ENCODE data around the gene HSP90AB1.

HSP90AB1 gene

DNA sequence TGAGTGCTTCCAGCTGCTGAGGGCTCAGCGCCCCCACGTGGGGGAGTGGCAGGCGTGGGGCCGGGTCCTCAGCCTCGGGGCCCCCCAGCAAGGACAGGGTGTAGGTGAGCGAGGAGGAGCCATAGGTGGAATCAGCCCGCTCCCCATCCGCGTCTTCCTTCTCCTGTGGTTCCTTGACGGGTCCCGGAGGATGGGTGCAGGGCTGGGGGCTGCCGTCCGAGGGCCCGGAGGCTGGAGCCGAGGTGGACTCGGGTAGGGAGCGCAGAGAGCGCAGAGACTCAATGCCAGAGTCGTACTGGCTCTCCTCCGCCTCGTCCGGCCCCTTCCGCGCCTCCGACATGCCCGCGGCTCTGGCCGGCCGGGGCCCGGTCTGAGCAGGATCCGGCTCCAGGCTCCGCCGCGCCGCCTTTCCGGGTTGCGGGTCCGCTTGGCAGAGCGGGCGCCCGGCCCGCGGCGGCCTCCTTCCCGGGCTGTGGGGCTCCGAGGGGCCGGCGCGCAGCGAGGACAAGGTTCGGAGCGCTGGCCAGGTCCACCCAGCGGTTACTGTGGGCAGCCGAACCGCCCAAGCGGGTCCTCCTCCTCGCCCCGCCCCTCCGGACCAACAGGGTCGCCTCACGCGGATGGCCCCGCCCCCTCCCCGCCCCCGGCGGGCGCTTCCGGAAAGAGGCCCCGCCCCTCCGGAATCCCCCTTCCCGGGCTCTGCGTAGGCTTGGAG is 18.3 kb downstream of the HSP90AB1 start, which contains the start of gene NFKBIE:
Gene NFKBIE, minus strand, starts transcription at position 545 of the 715 bp plus-strand sequence. Its CDS starts 205 bp downstream, at position 340.
- DNase-seq (ENCODE audit: low read depth, low spot score): no peak

DNA sequence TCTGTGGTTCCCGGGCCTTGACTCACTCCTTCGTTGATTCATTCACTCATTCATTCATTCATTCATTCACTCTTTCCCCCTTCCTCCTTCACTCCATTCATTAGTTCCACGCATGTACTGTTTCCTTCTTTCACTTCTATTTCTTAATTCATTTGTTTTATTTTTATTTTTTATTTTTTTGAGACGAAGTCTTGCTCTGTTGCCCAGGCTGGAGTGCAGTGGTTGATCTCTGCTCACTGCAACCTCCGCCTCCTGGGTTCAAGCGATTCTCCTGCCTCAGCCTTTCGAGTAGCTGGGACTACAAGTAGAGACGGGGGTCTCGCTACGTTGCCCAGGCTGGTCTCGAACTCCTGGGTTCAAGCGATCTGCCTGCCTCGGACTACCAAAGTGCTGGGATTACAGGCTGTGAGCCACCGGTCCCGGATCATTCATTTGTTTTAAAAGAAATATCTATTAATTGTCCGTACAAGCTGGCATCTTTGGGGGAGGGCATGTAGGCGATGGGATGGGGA is 18.9 kb downstream of the HSP90AB1 start:
- H3K27ac ChIP-seq: peak overlapping the region; percentile 46
- peak; percentile 73 for DNase-seq (ENCODE audit: low read depth, low spot score)

More for the DNA sequence above, 18.3 kb downstream of the HSP90AB1 start, which contains the start of gene NFKBIE:
- H3K27ac ChIP-seq: peak within 1 kb of the TSS; percentile 46

DNA sequence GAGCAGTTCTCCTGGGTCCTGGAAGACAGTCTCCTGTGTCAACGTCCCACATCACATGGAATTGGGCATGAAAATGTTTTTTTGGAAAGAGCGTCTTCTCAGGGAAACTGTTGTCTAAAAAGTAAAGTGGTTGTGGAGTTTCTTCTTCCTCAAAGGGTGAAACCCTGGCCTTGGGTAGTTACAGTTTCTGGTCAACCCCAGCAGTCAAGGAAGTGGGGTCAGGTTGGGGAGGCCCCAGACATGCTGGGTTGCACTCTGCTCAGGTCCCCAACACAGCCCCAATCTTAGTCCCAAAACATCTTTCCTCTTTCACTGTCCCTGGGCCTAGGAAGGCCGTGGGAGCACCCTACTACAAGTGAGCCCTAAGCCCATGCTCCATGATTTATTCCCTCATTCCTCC is 19.4 kb downstream of the HSP90AB1 start:
- H3K27ac ChIP-seq: no peak overlapping the region
- DNase-seq (ENCODE audit: low read depth, low spot score): no peak

DNA sequence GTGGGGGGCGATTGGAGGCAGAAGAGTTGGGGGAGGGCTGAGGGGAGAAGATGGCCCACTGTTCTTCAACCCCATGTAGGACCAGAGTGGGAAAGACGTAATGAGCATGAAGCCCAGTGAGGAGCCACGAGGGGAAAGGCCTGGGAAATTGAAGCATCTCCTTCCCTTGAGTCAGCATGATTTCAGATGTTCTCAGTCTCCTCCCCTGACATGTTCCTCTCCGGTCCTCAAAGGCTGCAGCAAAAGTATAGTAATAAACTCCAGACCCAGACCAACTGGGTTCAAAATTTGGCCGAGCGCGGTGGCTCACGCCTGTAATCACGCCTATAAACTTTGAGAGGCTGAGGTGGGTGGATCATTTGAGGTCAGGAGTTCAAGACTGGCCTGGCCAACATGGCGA is 20.4 kb downstream of the HSP90AB1 start:
- DNase-seq (ENCODE audit: low read depth, low spot score): no peak
- H3K27ac ChIP-seq: no peak overlapping the region

DNA sequence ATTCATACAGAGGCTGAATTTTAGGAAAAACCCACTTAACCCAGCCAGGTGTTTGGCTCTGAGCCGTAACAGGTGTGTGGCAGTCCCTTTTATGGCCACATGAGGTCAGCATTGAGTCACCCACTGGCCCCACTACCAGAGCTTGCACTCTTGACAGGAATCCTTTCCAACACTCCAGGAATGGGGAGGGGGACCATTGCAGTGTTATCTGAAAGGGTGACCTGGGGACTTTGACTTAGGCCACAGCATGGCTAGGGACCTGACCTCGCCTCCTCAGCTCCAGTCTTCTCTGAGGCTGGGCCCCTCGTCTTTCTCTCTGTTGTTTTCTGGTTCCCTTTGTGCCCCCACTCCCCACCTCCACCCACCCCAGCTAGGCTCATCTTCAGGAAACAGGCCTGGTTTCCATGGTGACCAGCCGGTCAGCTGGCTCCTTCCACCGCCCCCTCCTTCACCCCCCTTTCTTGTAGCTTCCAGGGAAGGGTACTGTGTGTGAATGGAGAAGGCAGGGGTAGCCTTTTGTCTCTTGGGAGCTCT is 21.3 kb downstream of the HSP90AB1 start:
- H3K27ac ChIP-seq: no peak overlapping the region
- no peak for DNase-seq (ENCODE audit: low read depth, low spot score)

DNA sequence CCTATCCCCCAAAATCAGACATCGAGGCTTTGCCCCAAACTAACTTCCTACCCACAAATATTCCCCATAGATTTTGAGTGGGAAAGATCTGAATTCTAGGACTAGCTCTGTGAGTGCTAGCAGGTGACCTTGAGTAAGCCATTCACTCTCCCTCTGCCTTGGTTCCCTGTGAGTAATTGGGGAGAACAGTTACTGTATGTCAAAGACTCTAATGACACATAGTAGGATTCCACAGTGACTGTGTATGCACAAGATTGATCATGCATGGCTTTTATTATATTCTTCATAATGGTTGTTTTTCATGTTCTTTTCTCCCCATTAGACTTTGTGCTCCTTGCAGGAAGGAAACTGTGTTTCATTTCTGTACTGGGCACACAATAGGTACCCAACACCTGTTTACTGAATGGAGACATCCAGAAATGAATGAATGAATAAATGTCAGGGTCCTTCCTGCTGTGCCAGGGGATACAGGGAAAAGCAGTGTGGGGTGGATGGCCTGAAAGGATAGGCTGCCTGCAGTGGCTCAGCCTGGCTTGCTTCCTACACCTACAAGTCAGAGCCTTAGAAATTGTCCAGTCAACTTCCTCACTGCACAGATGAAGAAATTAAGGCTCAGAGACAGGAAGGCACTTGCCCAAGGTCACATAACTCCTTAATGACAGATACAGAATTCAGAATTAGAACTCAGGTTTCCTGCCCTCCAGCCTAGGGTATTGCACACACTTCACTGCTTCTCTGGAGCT is 22.4 kb downstream of the HSP90AB1 start:
- no peak for DNase-seq (ENCODE audit: low read depth, low spot score)
- no peak overlapping the region for H3K27ac ChIP-seq

DNA sequence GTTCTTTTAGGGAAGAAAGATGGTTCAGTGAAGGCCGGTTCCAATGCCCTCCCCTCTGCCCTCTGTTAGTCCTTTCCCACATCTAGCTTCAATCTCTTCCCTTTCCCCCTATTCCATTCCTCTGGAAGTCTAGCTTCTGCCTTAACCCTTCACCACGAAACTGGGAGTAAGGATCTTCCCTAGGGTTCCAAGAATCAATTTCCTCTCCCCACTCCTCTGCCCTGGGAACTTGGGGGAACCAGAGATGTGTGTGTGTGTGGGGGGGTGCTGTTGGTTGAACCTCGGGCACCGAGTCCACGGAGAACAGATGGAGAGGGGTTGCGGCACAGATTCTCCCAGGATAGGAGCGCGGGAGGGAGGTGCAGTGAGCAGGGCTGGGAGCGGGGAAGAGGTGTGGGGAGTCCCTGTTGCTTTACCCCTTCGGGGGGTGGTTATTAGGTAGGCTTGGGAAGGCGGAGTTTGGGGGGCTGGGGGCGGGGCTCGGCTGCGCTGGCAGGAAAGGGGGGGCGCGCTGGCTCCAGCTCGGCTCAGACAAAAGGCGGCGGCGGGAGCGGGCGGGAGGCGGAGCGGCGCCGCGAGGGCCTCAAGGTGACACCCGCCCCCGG is 23.1 kb downstream of the HSP90AB1 start, which contains the start of gene TMEM151B:
Gene TMEM151B, plus strand, starts transcription at position 530 of the 605 bp plus-strand sequence. CDS start 293 bp downstream, outside the sequence.
- DNase-seq (ENCODE audit: low read depth, low spot score): no peak
- H3K27ac ChIP-seq: no peak within 1 kb of the TSS

DNA sequence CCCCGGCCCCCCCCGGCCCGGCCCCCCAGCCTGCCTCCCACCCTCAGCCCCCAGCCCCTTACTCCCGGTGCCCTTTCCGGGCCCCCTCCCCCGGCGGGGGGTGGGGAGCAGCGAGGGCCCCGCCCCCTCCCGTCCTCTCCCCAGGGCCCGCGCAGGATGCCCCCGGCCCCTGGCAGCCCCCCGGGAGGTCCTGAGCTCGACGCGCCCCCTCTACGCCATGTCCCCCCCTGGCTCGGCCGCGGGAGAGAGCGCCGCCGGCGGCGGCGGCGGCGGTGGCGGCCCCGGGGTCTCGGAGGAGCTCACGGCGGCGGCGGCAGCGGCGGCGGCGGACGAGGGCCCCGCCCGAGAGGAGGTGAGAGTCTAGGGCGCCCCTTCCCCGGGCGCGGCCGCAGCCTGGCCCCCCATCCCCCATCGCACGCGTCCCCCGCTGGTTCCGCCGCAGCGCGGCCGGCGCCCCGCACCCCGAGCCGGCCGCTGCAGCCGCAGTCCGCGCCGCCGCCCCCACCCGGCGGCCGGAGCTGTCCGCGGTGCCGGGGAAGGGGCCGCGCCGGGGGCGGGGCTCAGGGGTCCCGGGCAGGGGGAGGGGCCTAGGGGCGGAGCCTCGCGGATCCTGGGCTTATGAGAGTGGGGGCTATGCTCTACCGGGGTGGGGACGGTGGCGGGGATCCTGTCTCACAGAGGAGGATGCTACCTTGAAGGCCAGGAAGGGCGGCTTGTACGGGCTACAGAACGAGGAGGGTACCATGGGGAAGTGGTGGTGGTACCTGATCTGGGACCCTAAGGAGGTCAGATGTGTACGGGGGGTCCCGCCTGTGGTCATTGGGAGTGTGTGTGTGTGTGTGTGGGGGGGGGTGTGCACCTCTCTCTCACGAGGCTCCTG is 23.9 kb downstream of the HSP90AB1 start:
- no peak for DNase-seq (ENCODE audit: low read depth, low spot score)
- H3K27ac ChIP-seq: no peak overlapping the region

DNA sequence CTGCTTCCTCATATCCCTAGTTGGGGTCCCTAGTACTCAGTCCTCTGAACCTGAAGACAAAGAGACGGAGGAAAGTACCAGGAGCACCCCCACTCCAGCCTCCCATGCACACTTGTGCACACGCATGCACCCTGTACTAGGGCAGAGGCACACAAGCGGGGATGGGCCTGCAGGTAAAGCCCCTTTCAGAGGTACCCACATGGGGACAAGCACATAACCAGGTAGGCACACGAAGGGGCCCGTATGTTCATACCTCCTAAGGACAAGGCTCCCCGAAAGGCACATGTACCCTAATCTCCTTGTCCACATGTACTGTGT is 24.5 kb downstream of the HSP90AB1 start:
- no peak overlapping the region for H3K27ac ChIP-seq
- DNase-seq (ENCODE audit: low read depth, low spot score): no peak

DNA sequence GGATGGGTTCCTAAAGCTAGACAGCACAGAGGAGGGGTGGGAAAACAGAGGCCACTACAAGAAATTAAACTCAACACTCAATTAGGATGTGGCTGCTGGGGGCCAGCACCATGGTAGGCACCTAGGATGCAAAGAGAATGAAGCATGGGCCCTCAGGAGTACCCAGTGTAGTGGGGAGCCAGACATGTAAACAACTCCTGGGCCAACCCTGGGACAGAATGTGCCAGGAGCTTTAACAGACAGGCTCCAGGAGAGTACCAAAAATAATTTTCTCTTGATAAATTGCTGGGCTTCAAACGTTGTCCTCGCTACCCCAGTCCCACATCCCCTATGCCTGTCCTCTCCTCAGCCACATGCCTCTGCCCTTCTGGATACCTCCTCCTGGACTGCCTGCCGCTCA is 25.0 kb downstream of the HSP90AB1 start:
- no peak for DNase-seq (ENCODE audit: low read depth, low spot score)
- H3K27ac ChIP-seq: no peak overlapping the region

DNA sequence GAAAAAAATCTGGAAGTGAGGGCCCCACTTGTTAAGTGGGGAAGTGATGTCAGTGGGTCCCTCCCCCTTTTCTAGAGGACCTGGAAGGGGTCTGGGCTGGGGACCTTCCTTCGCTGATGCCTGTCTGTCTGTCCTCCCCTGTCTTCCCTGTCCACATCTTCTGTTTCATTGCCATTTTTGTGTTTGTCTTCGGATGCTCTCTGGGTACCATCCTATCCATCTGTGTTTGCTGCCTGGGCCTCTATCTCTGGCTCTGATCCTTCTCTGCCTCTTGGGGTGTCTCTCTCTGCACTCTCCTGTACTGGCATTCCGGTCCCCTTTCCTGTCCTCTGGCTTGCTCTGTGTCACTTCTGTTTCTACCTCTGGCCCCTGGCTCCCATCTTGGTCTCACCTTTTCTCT is 25.6 kb downstream of the HSP90AB1 start:
- no peak for DNase-seq (ENCODE audit: low read depth, low spot score)

DNA sequence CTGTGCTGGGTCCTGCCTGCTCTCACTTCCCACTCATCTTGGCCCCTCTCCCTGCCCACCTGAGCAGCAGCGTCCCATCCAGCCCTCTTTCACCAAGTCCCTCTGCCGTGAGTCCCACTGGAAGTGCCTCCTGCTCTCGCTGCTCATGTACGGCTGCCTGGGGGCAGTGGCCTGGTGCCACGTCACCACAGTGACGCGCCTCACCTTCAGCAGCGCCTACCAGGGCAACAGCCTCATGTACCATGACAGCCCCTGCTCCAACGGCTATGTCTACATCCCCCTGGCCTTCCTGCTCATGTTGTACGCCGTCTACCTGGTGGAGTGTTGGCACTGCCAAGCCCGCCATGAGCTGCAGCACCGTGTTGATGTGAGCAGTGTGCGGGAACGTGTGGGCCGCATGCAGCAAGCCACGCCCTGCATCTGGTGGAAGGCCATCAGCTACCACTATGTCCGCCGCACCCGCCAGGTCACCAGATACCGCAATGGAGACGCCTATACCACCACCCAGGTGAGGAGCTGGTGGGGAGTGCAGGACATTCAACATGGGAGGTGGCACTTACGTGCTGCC is 26.2 kb downstream of the HSP90AB1 start:
- DNase-seq (ENCODE audit: low read depth, low spot score): no peak
- H3K27ac ChIP-seq: no peak overlapping the region

More for the DNA sequence above, 25.6 kb downstream of the HSP90AB1 start:
- no peak overlapping the region for H3K27ac ChIP-seq

DNA sequence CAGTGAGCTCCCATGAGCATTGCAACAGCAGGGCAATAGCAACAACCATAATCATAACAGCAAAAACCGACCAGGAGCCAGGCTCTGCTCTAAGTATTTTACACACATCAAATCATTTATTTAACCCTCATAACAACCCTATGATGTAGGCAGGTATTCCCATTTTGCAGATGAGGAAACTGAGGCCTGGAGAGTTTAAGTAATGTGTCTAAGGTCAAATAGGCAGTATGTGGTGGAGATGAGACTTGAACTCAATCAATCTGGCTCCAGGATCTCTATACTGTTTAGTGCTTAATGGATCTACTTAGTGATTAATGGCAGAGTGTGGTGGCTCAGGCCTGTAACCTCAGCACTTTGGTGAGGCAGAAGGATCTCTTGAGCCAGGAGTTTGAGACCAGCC is 26.7 kb downstream of the HSP90AB1 start:
- DNase-seq (ENCODE audit: low read depth, low spot score): no peak
- no peak overlapping the region for H3K27ac ChIP-seq

DNA sequence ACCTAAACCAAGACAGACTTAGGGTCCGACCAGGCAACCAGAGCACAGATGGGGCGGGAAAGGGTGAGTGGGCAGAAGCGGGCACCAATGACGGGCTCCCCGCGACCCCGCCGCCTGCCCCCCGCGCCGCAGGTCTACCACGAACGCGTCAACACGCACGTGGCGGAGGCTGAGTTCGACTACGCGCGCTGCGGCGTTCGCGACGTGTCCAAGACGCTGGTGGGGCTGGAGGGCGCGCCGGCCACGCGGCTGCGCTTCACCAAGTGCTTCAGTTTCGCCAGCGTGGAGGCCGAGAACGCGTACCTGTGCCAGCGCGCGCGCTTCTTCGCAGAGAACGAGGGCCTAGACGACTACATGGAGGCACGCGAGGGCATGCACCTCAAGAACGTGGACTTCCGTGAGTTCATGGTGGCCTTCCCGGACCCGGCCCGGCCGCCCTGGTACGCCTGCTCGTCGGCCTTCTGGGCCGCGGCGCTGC is 28.4 kb downstream of the HSP90AB1 start:
- DNase-seq (ENCODE audit: low read depth, low spot score): no peak

DNA sequence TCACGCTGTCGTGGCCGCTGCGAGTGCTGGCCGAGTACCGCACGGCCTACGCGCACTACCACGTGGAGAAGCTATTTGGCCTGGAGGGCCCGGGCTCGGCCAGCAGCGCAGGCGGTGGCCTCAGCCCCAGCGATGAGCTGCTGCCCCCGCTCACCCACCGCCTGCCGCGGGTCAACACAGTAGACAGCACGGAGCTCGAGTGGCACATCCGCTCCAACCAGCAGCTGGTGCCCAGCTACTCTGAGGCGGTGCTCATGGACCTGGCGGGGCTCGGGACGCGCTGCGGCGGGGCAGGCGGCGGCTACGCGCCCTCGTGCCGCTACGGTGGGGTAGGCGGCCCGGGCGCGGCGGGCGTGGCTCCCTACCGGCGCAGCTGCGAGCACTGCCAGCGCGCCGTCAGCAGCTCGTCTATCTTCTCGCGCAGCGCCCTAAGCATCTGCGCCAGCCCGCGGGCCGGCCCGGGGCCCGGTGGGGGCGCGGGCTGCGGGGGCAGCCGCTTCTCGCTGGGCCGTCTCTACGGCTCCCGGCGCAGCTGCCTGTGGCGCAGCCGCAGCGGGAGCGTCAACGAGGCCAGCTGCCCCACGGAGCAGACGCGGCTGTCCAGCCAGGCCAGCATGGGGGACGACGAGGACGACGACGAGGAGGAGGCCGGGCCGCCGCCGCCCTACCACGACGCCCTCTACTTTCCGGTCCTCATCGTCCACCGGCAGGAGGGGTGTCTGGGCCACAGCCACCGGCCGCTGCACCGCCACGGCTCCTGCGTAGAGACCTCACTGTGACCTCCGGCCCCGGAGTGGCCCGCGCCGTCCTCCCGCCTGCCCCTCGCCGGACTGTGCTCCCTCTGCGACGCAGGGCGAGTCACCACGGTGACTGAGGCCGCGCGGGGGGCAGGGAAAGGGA is 29.1 kb downstream of the HSP90AB1 start:
- DNase-seq (ENCODE audit: low read depth, low spot score): no peak
- no peak overlapping the region for H3K27ac ChIP-seq

More for the DNA sequence above, 28.4 kb downstream of the HSP90AB1 start:
- no peak overlapping the region for H3K27ac ChIP-seq

DNA sequence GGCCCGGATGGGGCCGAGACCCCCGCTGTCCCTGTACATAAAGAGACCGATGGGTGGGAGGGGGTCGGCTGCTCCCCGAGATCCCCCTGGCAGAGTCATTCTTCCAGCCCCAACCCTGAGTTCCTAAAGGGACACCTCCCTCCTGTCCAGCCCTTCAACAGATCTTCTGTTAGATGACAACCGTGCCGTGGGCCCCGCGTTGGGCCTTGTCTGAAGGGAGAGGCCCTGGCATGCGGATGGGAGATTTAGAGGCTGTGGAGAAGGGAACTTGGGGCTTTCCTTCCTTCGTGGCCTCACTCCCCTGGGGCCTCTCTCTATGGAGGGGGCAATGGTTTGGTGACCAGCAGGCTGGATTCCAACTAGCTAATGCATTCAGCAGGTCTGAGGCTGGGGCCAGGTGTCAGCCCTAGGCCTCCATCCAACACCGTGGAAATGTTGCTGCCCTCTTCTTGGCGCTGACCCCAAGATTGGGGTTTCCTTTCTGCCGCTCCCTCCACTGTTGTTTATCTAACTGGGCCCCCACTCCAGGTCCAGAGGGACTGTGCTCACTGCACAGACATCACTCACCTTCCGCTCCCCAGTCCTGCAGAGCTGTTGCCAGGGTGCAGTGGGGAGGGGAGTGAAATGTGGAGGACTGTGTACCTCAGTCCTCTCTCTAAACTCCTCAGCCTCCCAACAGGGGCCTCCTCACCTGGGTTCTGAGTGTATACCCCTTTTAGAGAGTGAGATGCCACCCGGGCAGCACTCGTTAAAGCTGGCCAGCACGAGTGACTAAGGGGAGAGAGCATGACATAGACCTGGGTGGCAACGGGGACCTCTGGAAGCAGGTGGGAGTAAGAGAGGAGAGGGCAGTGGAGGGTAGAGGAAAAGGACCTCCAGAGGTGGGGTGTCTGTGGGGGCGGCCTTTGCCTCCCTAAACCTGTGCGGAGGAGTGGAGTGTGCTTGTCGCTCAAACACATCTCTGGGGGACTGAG is 30.1 kb downstream of the HSP90AB1 start:
- no peak for DNase-seq (ENCODE audit: low read depth, low spot score)
- H3K27ac ChIP-seq: no peak overlapping the region

DNA sequence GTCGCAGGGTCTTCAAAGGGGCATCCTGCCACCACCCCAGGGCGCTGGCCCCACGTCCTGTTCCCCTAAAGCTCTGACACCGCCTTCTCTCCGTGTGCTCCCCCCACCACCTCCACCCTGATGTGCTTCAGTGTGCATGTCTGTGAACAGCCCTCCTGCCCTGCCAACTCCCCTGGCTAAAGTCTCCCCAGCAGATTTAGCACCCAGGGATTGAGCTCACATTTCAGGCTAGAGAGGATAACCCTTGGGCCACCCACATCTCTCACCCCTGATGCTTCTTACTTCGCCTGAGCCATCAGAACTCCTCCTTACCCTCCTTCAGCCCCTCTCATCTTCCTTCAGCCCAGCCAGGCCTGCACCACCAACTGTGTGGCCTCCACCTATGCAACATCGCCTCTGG is 30.9 kb downstream of the HSP90AB1 start:
- no peak overlapping the region for H3K27ac ChIP-seq
- DNase-seq (ENCODE audit: low read depth, low spot score): no peak

All from epithelial cell of prostate (primary cell).